COLO668 (cell line): ENCODE measurements around the gene OR2A2.

Source experiments
- DNase-seq: peaks from one replicate; lab custom pipeline; 2025; ENCODE audit not compliant: unreplicated experiment; lab: John Stamatoyannopoulos, UW

Gene OR2A2

GRCh38 chr7:144134116-144134515 is 24.7 kb downstream of the OR2A2 start:
- DNase-seq = no peak

GRCh38 chr7:144137501-144137900 is 28.1 kb downstream of the OR2A2 start:
- DNase-seq = no peak

- DNase-seq = no peak
Measured at GRCh38 chr7:144142187-144142586, 32.8 kb downstream of the OR2A2 start.

GRCh38 chr7:144144426-144144825 is 35.0 kb downstream of the OR2A2 start:
- DNase-seq = no peak

DNA sequence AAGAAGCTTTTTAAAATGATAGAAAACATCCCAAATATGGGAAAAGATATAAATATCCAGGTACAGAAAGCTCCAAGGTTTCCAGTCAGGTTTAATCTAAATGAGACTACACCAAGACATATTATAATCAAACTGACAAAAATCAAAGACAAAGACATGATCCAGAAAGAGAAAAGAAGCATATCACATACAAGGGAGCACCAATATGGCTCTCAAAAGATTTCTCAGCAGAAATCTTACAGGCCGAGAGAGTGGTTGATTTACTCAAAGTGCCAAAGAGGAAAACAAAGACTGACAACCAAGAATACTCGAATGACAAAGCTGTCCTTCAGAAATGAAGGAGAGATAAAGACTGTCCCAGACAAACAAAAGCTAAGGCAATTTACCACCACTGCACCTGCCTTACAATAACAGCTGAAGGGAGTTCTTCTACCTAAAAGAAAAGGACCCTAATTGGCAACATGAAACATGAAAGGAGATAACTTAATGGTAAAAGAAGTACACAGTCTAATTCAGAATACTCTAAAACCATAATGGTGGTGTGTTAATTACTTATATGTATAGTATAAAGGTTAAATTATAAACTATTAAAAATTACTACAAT is 38.9 kb downstream of the OR2A2 start:
- DNase-seq = no peak

DNA sequence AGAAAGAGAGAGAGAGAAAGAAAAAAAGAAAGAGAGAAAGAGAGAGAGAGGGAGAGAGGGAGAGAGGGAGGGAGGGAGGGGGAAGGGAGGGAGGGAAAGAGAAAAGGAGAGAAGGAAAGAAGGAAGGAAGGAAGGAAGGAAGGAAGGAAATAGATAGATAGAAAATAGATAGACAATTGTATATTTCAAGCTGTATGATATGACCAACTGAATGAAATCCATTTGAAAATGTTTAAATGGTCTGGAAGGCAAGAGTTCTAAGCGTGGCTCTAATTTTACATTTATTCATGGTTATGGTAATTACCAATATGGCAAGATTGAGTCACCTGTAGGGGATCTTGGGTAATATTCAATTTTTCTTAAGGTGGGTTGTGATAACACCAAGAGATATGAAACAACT is 49.5 kb downstream of the OR2A2 start:
- DNase-seq = no peak
